C4-2B (cell line): ENCODE results near the gene FAM168A.

Experiments
- CTCF ChIP-seq: fragments of 450-650 bp; conservative IDR thresholded peaks from 2 replicates; pipeline ENCODE4 v1.5.1; 2017; ENCODE audit warnings: mild to moderate bottlenecking
- ZFX ChIP-seq: fragments of 450-650 bp; IDR thresholded peaks from 2 replicates; pipeline ENCODE4 v1.6.1; 2017

- TF ChIP-seq CTCF (no peak), ZFX (no peak)
These were observed 11.9 kb downstream of the FAM168A start for GRCh38 chr11:73585834-73586575.
